ENCODE data around the gene LAMTOR4.
A peak's percentile ranks its signal among the peaks of the same experiment; 100 is the strongest.

LAMTOR4 gene

DNA sequence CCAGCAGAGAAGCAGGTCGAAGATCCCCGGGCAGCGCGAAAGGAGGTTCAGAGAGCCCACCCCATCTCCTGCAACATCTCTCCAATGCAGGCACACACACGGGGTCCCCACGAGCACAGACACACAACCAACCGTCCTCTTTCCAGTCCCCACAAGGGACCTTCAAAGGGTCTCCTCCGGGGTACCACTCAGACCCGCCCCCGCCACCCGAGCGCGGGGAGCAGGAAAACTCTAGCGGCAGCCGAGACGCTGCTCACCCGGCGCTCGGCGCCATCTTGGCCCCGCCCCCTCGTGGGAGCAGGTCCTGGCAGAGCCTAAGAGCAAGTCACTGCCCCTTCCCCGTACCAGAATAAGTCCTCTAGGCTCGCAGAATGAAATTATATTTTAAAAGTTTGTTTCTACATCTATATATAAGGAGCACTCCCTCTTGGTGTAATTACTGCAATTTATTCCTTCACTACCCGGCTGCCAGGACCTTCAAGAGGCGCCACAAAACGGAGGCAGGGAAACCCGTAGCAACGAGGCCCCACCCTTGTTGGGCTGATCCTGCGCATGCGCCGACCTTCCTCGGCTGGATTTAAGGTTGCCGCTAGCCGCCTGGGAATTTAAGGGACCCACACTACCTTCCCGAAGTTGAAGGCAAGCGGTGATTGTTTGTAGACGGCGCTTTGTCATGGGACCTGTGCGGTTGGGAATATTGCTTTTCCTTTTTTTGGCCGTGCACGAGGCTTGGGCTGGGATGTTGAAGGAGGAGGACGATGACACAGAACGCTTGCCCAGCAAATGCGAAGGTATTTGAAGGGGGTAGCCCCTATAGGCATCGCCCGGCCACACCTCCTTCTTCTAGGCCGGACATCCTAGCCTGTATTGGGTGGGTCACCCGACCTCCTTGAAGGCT, 29.4 kb upstream of the LAMTOR4 start, which contains the start of the genes CNPY4 and TAF6:
TSS of gene CNPY4 (plus strand) at position 563 of the 898 bp plus-strand sequence. CDS start at position 674, 111 bp downstream.
TSS of gene TAF6 (minus strand) at position 287 of the 898 bp plus-strand sequence. CDS start 5,149 bp downstream, outside the sequence.
- Mint-ChIP-seq H3K4me3 (peak within 1 kb of the TSS; percentile 98), H3K4me1 (peaks cover 32% of the 10 kb centered on the region), H3K27me3 (ENCODE audit: low read depth, poor library complexity) (peaks cover 3% of the 10 kb centered on the region), H3K9me3 (no peaks in the 10 kb centered on the region), H3K36me3 (ENCODE audit: low read depth) (peaks cover 19% of the 10 kb centered on the region), H3K27ac (peak within 1 kb of the TSS; percentile 100)
- TF ChIP-seq, protein P1, sequence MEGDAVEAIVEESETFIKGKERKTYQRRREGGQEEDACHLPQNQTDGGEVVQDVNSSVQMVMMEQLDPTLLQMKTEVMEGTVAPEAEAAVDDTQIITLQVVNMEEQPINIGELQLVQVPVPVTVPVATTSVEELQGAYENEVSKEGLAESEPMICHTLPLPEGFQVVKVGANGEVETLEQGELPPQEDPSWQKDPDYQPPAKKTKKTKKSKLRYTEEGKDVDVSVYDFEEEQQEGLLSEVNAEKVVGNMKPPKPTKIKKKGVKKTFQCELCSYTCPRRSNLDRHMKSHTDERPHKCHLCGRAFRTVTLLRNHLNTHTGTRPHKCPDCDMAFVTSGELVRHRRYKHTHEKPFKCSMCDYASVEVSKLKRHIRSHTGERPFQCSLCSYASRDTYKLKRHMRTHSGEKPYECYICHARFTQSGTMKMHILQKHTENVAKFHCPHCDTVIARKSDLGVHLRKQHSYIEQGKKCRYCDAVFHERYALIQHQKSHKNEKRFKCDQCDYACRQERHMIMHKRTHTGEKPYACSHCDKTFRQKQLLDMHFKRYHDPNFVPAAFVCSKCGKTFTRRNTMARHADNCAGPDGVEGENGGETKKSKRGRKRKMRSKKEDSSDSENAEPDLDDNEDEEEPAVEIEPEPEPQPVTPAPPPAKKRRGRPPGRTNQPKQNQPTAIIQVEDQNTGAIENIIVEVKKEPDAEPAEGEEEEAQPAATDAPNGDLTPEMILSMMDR (IDR thresholded peaks at IDR 0.05): no peak
- DNase-seq: peak; percentile 96

DNA sequence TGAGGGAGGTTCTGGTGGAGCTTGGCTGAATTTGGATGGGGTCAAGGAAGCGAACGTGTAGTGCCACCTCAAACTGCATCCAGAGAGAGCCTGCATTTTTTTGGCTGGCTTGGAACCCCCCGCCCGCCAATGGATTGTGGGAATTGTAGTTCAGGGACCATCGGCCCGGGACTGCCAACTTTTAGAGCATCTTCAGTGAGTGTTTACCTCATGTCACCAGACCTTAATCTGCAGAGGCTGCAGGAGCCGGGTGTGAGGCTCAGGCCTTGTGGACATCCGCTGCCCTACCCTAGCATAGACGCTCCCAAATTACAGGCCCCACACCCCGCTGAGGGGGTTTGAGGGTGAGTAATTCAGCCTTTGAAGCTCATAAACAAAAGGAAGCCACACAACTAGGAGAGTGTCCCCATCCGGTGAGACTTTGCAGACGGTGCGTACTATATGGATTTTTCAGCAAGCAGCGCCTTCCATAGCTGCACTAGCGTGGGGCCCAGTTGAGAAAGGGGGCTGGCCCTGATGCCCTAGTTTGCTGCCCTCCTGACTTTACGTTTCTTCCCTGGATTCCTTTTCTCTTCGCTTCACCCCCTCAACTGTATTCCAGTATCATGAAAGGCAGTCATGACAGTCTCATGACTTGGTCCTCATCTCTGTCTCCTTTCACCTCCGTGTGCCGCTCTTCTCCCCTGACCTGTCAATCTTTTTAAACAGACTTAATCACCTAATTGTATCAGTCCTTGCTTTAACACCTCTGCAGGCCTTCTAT, 28.6 kb upstream of the LAMTOR4 start:
- DNase-seq: peak; percentile 67
- TF ChIP-seq, protein P1 (IDR thresholded peaks at IDR 0.05): no peak
- Mint-ChIP-seq H3K27me3 (ENCODE audit: low read depth, poor library complexity) (peaks cover 3% of the 10 kb centered on the region), H3K4me1 (peaks cover 40% of the 10 kb centered on the region), H3K27ac (peak overlapping the region; percentile 100), H3K4me3 (peak overlapping the region; percentile 98), H3K9me3 (no peaks in the 10 kb centered on the region), H3K36me3 (ENCODE audit: low read depth) (peaks cover 28% of the 10 kb centered on the region)

- DNase-seq: no peak
- Mint-ChIP-seq H3K9me3 (no peaks in the 10 kb centered on the region), H3K27me3 (ENCODE audit: low read depth, poor library complexity) (peaks cover 3% of the 10 kb centered on the region), H3K4me1 (peaks cover 45% of the 10 kb centered on the region), H3K4me3 (peak overlapping the region; percentile 98), H3K27ac (peak overlapping the region; percentile 31), H3K36me3 (ENCODE audit: low read depth) (peaks cover 27% of the 10 kb centered on the region)
- TF ChIP-seq, protein P1 (IDR thresholded peaks at IDR 0.05): no peak
These were observed 28.0 kb upstream of the LAMTOR4 start for GRCh38 chr7:100120733-100121036.

DNA sequence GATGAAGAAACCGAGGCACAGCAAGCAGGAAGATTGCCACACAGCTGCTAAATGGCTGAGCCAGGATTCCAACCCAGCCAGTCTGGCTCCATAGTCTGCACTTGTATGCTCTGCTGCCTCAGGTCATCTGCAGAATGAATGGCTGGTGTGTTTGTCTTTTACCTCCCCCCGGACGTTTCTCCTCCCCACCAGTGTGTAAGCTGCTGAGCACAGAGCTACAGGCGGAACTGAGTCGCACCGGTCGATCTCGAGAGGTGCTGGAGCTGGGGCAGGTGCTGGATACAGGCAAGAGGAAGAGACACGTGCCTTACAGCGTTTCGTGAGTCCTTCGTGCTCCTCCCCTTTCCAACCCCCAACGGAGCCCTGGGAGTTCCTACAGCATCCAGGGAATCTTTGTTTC, 26.7 kb upstream of the LAMTOR4 start:
- H3K9me3 Mint-ChIP-seq: no peaks in the 10 kb centered on the region
- peaks cover 3% of the 10 kb centered on the region for H3K27me3 Mint-ChIP-seq (ENCODE audit: low read depth, poor library complexity)
- DNase-seq: no peak
- H3K4me1 Mint-ChIP-seq: peaks cover 51% of the 10 kb centered on the region
- peaks cover 17% of the 10 kb centered on the region for H3K36me3 Mint-ChIP-seq (ENCODE audit: low read depth)
- TF ChIP-seq, protein P1 (IDR thresholded peaks at IDR 0.05): no peak
- no peak overlapping the region for H3K4me3 Mint-ChIP-seq
- H3K27ac Mint-ChIP-seq: no peak overlapping the region

DNA sequence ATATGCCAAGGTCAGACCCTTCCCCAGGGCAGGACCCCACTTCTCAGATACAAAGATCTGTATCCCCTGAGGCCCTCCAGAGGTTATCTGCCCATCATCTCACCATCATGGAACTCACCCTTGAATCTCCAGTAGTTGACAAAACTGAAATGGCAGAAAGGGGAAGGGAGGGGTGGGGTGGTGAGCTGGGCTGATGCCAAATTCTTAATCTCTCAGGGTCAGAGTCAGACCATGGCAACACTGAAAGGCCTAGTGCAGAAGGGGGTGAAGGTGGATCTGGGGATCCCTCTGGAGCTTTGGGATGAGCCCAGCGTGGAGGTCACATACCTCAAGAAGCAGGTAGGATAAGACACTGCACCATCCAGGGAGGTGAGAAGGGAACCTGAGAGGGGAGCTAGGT, 26.1 kb upstream of the LAMTOR4 start:
- TF ChIP-seq, protein P1 (IDR thresholded peaks at IDR 0.05): no peak

More for the DNA sequence above, 26.1 kb upstream of the LAMTOR4 start:
- Mint-ChIP-seq H3K4me3 (no peak overlapping the region), H3K4me1 (peaks cover 51% of the 10 kb centered on the region), H3K9me3 (no peaks in the 10 kb centered on the region), H3K27me3 (ENCODE audit: low read depth, poor library complexity) (peaks cover 3% of the 10 kb centered on the region), H3K36me3 (ENCODE audit: low read depth) (peaks cover 17% of the 10 kb centered on the region), H3K27ac (peak overlapping the region; percentile 57)
- DNase-seq: no peak
